SK-N-SH (cell line): ENCODE results near the gene TAAR2.

Source experiments
- MXI1 ChIP-seq: IDR thresholded peaks from 2 replicates; pipeline ENCODE4 v1.6.1; 2012; ENCODE audit warnings: mild to moderate bottlenecking, low read depth, low read length, improper control_type of control experiment
- RAD21 ChIP-seq: IDR thresholded peaks from 2 replicates; pipeline ENCODE4 v1.6.1; 2012; ENCODE audit warnings: mild to moderate bottlenecking, low read length
- TF ChIP-seq, protein P1 (sequence below): fragments of 200-600 bp; sonication (generic); IDR thresholded peaks from 2 replicates; pipeline ENCODE4 v1.6.1; 2017; ENCODE audit warnings: antibody characterized with exemption, mild to moderate bottlenecking, moderate library complexity

- TF ChIP-seq MXI1 (no peak), RAD21 (no peak)
- TF ChIP-seq, protein P1, sequence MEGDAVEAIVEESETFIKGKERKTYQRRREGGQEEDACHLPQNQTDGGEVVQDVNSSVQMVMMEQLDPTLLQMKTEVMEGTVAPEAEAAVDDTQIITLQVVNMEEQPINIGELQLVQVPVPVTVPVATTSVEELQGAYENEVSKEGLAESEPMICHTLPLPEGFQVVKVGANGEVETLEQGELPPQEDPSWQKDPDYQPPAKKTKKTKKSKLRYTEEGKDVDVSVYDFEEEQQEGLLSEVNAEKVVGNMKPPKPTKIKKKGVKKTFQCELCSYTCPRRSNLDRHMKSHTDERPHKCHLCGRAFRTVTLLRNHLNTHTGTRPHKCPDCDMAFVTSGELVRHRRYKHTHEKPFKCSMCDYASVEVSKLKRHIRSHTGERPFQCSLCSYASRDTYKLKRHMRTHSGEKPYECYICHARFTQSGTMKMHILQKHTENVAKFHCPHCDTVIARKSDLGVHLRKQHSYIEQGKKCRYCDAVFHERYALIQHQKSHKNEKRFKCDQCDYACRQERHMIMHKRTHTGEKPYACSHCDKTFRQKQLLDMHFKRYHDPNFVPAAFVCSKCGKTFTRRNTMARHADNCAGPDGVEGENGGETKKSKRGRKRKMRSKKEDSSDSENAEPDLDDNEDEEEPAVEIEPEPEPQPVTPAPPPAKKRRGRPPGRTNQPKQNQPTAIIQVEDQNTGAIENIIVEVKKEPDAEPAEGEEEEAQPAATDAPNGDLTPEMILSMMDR: no peak
Observed at GRCh38 chr6:132614554-132614953, 9.5 kb downstream of the TAAR2 start.
